Gastroesophageal sphincter (tissue), 3 donors: ENCODE results near the gene RBM27.

Source experiments
- CTCF ChIP-seq, 4 experiments: fragments of 200-600 bp in 2 of 4; fragments of 450-650 bp in 2 of 4; sonication (generic) in 1 of 4; IDR thresholded peaks; one replicate each; pipeline ENCODE4 v1.5.1; 2017 to 2019; ENCODE audit warnings: antibody characterized with exemption in 4 of 4, mild to moderate bottlenecking in 2 of 4, moderate library complexity in 2 of 4
- POLR2AphosphoS5 ChIP-seq: sonication (generic); formaldehyde crosslinking; IDR thresholded peaks from one replicate; pipeline ENCODE4 v1.6.1; 2017; ENCODE audit warnings: antibody characterized with exemption

DNA sequence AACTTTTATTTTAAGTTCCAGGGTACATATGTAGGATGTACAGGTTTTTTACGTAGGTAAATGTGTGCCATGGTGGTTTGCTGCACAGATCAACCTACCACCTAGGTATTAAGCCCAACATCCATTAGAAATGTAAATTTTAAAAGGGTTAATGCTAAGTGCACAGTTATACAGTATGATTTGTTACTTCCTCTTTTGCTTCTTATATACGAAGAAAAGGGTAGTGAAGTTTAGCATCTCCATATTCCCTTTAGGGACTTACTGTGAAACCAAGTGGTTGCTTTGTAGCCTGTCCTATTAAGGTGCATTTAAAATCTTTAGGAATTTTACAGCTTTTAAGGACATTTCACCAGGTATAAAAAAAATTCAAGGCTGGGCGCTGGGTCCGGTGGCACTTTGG is 46.4 kb downstream of the RBM27 start:
- TF ChIP-seq CTCF (IDR thresholded peaks at IDR 0.05): no peak
- TF ChIP-seq POLR2AphosphoS5: no peak
